Adrenal gland (tissue), 12 donors: ENCODE results near the gene BSPRY. TPM values are rescaled to one million over a fixed set of nuclear protein-coding genes. Genes with fewer than 3 reads are reported as not detected.
A peak's percentile ranks its signal among the peaks of the same experiment; 100 is the strongest.

Source experiments
- DNase-seq, 7 donors: peaks; one replicate each; pipeline ENCODE4 v3.0.0-alpha.2; 2019 to 2020
- H3K27ac ChIP-seq, 5 donors: fragments of 200-600 bp; sonication (generic) in 4 of 5; 1 replicate in 3 of 5; 2 replicates in 2 of 5; pipeline versions ENCODE4 v1.5.1 to v1.8.0; 2016 to 2020; ENCODE audit warnings: mild to moderate bottlenecking in 1 of 5
- H3K27me3 ChIP-seq: fragments of 200-600 bp; 2 replicates; pipeline ENCODE4 v1.8.0; 2021
- H3K36me3 ChIP-seq, 2 donors: fragments of 200-600 bp; replicated peaks in 1 of 2; 1 replicate in 1 of 2; 2 replicates in 1 of 2; pipeline versions ENCODE4 v1.5.1 to v1.8.0; 2018 to 2022
- H3K4me1 ChIP-seq, 2 donors: fragments of 200-600 bp; replicated peaks in 1 of 2; 1 replicate in 1 of 2; 2 replicates in 1 of 2; pipeline versions ENCODE4 v1.5.1 to v1.8.0; 2018 to 2021
- H3K4me3 ChIP-seq, 4 donors: fragments of 200-600 bp; sonication (generic) in 3 of 4; one replicate each; pipeline ENCODE4 v1.5.1; 2016 to 2018
- H3K9me3 ChIP-seq, 3 donors: fragments of 200-600 bp; sonication (generic) in 1 of 3; replicated peaks in 1 of 3; 1 replicate in 2 of 3; 2 replicates in 1 of 3; pipeline versions ENCODE4 v1.5.1 to v1.8.0; 2016 to 2021
- CTCF ChIP-seq, 6 experiments: fragments of 450-650 bp in 4 of 6; fragments of 200-600 bp in 2 of 6; sonication (generic) in 1 of 6; IDR thresholded peaks; 1 replicate in 5 of 6; 2 replicates in 1 of 6; pipeline versions ENCODE4 v1.5.1 to v1.8.0; 2016 to 2021; ENCODE audit warnings: antibody characterized with exemption in 6 of 6, mild to moderate bottlenecking in 2 of 6, moderate library complexity in 1 of 6
- POLR2A ChIP-seq, 2 donors: fragments of 450-650 bp; IDR thresholded peaks; one replicate each; pipeline ENCODE4 v1.6.1; 2017; ENCODE audit warnings: antibody characterized with exemption in 2 of 2, mild to moderate bottlenecking in 2 of 2, moderate library complexity in 1 of 2
- WGBS, 4 donors: extraction: QIAGEN DNeasy Blood & Tissue Kit in 2 of 4; methylation state at CpG; one replicate each; pipeline versions ENCODE4 v1.1.5 to v1.1.7; 2013 to 2017; 5-methylcytosine and 5-hydroxymethylcytosine counted together
- intact Hi-C, 2 donors: fragments of 100-400 bp; cut with DNase I; formaldehyde crosslinking; loops; one replicate each; pipeline versions ENCODE4 v1.14.1 to v1.15.0; 2022 to 2023
- polyA plus RNA-seq, 3 donors: library from polyadenylated mRNA; stranded (reverse); fragments of 200-250 nt in 2 of 3; fragments of 350-450 nt in 1 of 3; fragmentation: Illumina TruSeq in 1 of 3; extraction: RNeasy Lipid Tissue Mini Kit (QIAGEN cat#74804) in 1 of 3; gene quantifications; one replicate each; pipeline ENCODE4 v1.2.3, GENCODE V29; 2013 to 2014
- total RNA-seq, 9 donors: library from RNA; depleted of rRNA in 4 of 9; stranded (reverse); fragments of >200 nt in 4 of 9; fragments of 120-200 nt in 1 of 9; fragmentation: NEBNext Ultra II Directional in 1 of 9; extraction: Animal tissue kit (Norgen Biotek cat#: 25700) in 1 of 9; gene quantifications; one replicate each; pipeline versions ENCODE4 v1.1.0 to v1.2.4, GENCODE V29; 2013 to 2023
- donor health status: healthy with polysubstance abuse.
- donor health status: Bipolar disorder and iron deficiency.
- donor health status: DM: yes; HTN: yes; CAD: no.
- donor health status: DM: no; HTN: no; CAD: no.
- donor health status: DM: no; HTN: no; CAD: no.
- donor health status: DM: yes; HTN: yes; CAD: no.

The BSPRY gene
- total and polyA plus RNA-seq, 12 donors: 0.89 to 18.6 (median 3.7) TPM

GRCh38 chr9:113355040-113355596, 5.8 kb downstream of the BSPRY start:
- Histone ChIP-seq H3K4me1 (peaks cover 0 to 3% of the 10 kb centered on the region in 2 donors), H3K9me3 (no peaks in the 10 kb centered on the region), H3K27ac (no peak overlapping the region), H3K4me3 (no peak overlapping the region), H3K27me3 (no peaks in the 10 kb centered on the region), H3K36me3 (no peaks in the 10 kb centered on the region)
- DNase-seq: no peak
- TF ChIP-seq POLR2A (IDR thresholded peaks at IDR 0.05): no peak
- 86 to 91% (median 90%) methylated on average over 4 of the region's 4 CpGs for WGBS, 4 donors
- intact Hi-C loops: no loop called here

- H3K36me3 ChIP-seq: no peaks in the 10 kb centered on the region
- H3K4me3 ChIP-seq: no peak overlapping the region
- H3K4me1 ChIP-seq: no peaks in the 10 kb centered on the region
- peak in 1 of 7 donors; percentile 25 for DNase-seq
- 79 to 88% (median 85%) methylated on average over 7 of the region's 7 CpGs for WGBS, 4 donors
- no peaks in the 10 kb centered on the region for H3K9me3 ChIP-seq
- intact Hi-C loops: no loop called here
- TF ChIP-seq POLR2A (IDR thresholded peaks at IDR 0.05) (no peak), CTCF (IDR thresholded peaks at IDR 0.05) (no peak)
- no peaks in the 10 kb centered on the region for H3K27me3 ChIP-seq
- H3K27ac ChIP-seq: no peak overlapping the region
Measured at GRCh38 chr9:113356686-113357292, 7.4 kb downstream of the BSPRY start.

- 63 to 91% (median 84%) methylated on average over 1 of the region's 1 CpG for WGBS, 4 donors
- intact Hi-C loops: no loop called here
- no peak overlapping the region for H3K4me3 ChIP-seq
- no peaks in the 10 kb centered on the region for H3K4me1 ChIP-seq
- H3K27me3 ChIP-seq: no peaks in the 10 kb centered on the region
- TF ChIP-seq POLR2A (IDR thresholded peaks at IDR 0.05) (no peak), CTCF (IDR thresholded peaks at IDR 0.05) (no peak)
- no peaks in the 10 kb centered on the region for H3K9me3 ChIP-seq
- DNase-seq: no peak
- no peaks in the 10 kb centered on the region for H3K36me3 ChIP-seq
- H3K27ac ChIP-seq: no peak overlapping the region
Measured at GRCh38 chr9:113359385-113359784, 10.0 kb downstream of the BSPRY start.

GRCh38 chr9:113360242-113360842, 11.0 kb downstream of the BSPRY start:
- no peaks in the 10 kb centered on the region for H3K27me3 ChIP-seq
- no peak overlapping the region for H3K4me3 ChIP-seq
- H3K27ac ChIP-seq: no peak overlapping the region
- WGBS, 4 donors: 88 to 95% (median 91%) methylated on average over 14 to 15 of the region's 15 CpGs
- no peaks in the 10 kb centered on the region for H3K36me3 ChIP-seq
- no peak for TF ChIP-seq POLR2A (IDR thresholded peaks at IDR 0.05)
- H3K9me3 ChIP-seq: no peaks in the 10 kb centered on the region
- no peak for DNase-seq
- intact Hi-C loops: no loop called here
- H3K4me1 ChIP-seq: peaks cover 5 to 9% of the 10 kb centered on the region in 2 donors

GRCh38 chr9:113361304-113362018, 12.1 kb downstream of the BSPRY start:
- Histone ChIP-seq H3K9me3 (no peaks in the 10 kb centered on the region), H3K4me3 (no peak overlapping the region), H3K27ac (no peak overlapping the region), H3K27me3 (no peaks in the 10 kb centered on the region), H3K36me3 (no peaks in the 10 kb centered on the region), H3K4me1 (peaks cover 6 to 11% of the 10 kb centered on the region in 2 donors)
- TF ChIP-seq CTCF (IDR thresholded peaks at IDR 0.05) (no peak), POLR2A (IDR thresholded peaks at IDR 0.05) (no peak)
- 51 to 66% (median 54%) methylated on average over 7 of the region's 7 CpGs for WGBS, 4 donors
- intact Hi-C loops: no loop called here
- DNase-seq: no peak
